Measurements from ENCODE around the gene TVP23C.

DNA sequence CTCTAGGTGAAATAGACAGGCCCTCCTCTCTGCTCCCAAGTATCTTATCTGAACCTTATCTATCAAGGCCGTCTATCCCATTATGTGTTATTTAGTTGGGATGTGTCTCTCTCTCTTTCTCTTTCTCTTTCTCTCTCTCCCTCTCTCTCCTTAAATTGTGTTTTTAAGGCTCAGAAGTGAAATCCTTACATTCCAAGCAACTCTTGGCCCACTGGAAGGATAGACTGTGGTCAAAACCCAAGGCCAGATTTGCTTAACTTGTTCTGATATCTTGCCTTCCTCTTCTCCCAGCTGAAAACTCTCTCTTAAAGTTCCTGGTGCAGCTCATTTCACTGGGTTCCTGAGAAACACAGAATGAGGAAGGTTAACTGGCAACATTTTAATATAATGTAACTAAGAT lies 110.5 kb downstream of the TVP23C start:
- TF ChIP-seq YY1 (IDR thresholded peaks at IDR 0.05; ENCODE audit: insufficient read depth, insufficient read length) (no peak), ZNF274 (IDR thresholded peaks at IDR 0.05; ENCODE audit: low read depth, low read length) (no peak), SUZ12 (IDR thresholded peaks at IDR 0.05; ENCODE audit: extremely low read depth, insufficient read depth, insufficient read length) (no peak)

Data from NT2/D1 (cell line).